HS-5 (cell line): ENCODE measurements around the gene MRPS15.

Experiments used
- DNase-seq: peaks from one replicate; pipeline ENCODE4 v3.0.0-alpha.2; 2012; ENCODE audit warnings: low read depth

MRPS15 gene

DNA sequence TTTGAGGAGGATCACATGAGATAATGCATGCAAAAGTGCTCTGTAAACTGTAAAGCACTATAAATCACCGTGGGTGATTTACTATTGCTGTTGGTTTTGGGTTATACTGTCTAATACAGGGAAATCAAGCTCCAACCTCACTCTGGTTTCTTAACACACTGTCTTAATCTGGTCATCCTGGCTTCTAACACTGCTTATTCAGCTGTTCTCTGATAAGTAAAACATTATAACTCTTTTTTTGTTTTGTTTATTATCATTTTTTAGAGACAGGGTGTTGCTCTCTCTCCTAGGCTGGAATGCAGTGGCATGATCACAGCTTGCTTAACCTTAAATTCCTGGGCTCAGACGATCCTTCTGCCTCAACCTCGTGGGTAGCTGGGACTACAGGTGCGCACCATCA is 44.6 kb downstream of the MRPS15 start:
- no peak for DNase-seq

GRCh38 chr1:36419140-36419539 is 45.0 kb downstream of the MRPS15 start:
- no peak for DNase-seq

DNA sequence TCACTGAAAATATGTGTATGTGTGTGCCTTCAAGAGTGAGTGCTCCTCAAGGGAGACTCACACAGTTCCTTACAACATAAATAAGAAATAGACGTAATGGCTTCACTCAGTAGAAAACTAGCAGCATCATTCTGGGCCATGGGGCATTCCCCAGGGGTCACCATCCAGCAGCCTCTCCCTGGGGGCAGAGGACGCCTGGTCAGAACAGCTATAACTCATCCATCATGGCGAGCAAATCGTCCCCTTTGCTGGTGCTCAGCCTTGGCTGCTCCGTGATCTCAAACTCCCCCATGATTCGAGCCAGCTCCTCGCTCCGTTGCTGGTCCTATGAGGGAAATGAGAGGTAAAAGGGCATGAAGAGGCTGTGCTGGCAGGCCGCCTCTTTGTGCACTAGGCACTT is 46.3 kb downstream of the MRPS15 start:
- DNase-seq = no peak

DNA sequence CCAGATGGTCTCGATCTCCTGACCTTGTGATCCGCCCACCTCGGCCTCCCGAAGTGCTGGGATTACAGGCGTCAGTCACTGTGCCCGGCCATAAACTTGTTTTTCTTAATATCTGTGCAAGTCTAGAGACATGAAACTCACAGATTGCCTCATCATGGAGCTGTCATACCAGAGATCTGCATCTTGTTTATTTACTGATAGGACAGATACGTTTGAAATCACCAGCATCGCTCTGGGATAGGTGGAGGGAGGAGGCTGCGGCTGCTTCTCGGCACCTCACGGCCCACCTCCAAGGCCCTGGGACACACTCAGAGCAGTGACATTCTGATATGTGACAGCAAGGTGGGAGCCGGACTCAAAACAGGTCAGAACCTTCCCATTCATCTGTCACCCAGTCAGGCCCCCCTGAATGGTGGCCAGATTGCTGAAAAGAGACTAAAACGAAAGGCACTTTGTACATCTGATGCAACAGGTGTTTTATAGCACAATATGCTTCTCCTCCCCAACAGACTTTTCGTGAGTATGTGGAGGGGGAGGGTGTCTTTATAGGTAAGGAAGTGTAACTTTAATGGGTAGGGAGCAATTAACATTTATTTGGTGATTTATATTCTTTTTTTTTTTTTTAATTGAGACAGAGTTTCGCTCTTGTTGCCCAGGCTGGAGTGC is 48.4 kb downstream of the MRPS15 start:
- no peak for DNase-seq

- DNase-seq = no peak
These were observed 49.8 kb downstream of the MRPS15 start for GRCh38 chr1:36414384-36414783.

- DNase-seq = no peak
These were observed 52.2 kb downstream of the MRPS15 start for GRCh38 chr1:36411674-36412648.

DNA sequence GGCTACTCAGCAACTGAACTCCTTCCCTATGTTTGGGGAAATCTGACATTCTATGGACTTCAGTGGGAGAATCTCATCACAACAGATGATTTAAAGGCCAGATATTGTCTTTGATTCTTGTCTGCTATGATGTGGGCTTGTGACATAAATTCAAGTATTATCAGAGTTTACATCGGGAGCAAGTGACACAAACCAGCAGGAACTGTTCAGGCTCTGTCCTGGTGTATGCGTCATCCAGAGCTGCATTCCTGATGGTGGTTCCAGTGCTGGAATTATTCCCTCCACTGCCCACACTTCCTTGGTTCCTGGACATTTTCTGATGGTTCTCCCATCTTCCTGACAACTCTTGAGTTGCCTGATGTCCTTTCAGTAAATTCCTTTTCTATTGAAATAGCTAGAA is 55.7 kb downstream of the MRPS15 start:
- no peak for DNase-seq

DNA sequence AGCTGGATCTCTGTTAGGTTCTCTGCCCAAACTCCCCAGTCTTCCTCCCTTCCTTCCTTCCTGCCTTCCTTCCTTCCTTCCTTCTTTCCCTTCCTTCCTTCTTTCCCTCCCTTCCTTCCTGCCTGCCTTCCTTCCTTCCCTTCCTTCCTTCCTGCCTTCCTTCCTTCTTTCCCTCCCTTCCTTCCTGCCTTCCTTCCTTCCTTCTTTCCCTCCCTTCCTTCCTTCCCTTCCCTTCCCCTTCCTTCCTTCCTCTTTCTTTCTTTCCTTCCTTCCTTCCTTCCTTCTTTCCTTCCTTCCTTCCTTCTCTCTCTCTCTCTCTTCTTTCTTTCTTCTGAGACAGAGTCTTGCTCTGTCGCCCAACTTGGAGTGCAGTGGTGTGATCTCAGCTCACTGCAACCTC is 57.7 kb downstream of the MRPS15 start:
- no peak for DNase-seq
